Measurements from ENCODE around the gene KMT2E.

The KMT2E gene

GRCh38 chr7:105107458-105107857, 93.5 kb downstream of the KMT2E start:
- Histone ChIP-seq H3K9me3 (ENCODE audit: control insufficient read depth in 2 of 2, low read length in 2 of 2) (no peaks in the 10 kb centered on the region), H3K36me3 (ENCODE audit: control insufficient read depth in 2 of 2, insufficient read depth in 2 of 2, low read length in 2 of 2) (peaks cover 32 to 61% of the 10 kb centered on the region in 2 donors), H3K27ac (ENCODE audit: low read length) (no peak overlapping the region), H3K9ac (ENCODE audit: low read length in 2 of 2) (no peak overlapping the region), H3K4me3 (ENCODE audit: low read length in 2 of 2) (no peak overlapping the region), H3K4me1 (ENCODE audit: control insufficient read depth, insufficient read depth, low read length) (peaks cover 6% of the 10 kb centered on the region), H3K27me3 (ENCODE audit: control insufficient read depth in 1 of 2, insufficient read depth in 2 of 2, low read length in 2 of 2) (no peaks in the 10 kb centered on the region)

DNA sequence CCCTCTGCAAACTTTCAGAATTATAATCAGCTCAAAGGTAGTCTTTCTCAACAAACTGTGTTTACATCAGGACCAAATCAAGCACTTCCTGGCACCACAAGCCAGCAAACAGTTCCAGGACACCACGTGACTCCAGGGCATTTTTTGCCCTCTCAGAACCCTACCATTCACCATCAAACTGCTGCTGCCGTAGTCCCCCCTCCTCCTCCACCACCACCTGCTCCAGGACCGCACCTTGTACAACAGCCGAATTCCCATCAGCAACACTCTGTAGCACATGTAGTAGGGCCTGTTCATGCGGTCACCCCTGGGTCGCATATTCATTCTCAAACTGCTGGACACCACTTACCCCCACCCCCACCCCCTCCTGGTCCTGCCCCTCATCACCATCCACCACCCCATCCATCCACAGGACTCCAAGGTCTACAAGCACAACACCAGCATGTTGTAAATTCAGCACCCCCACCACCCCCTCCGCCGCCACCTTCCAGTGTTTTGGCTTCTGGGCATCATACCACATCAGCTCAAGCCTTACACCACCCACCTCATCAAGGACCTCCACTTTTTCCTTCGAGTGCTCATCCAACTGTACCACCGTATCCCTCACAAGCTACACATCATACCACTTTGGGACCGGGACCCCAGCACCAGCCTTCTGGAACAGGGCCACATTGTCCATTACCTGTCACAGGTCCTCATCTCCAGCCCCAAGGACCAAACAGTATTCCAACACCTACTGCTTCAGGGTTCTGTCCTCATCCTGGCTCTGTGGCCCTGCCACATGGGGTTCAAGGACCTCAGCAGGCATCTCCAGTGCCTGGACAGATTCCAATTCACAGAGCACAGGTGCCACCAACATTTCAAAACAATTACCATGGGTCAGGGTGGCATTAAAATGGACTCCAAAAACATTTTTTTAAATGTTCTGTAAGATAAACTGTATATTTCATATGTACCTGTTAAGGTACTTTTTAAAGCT, 98.7 kb downstream of the KMT2E start:
- Histone ChIP-seq H3K27ac (ENCODE audit: low read length) (no peak overlapping the region), H3K9ac (ENCODE audit: low read length in 2 of 2) (no peak overlapping the region), H3K27me3 (ENCODE audit: control insufficient read depth in 1 of 2, insufficient read depth in 2 of 2, low read length in 2 of 2) (no peaks in the 10 kb centered on the region), H3K36me3 (ENCODE audit: control insufficient read depth in 2 of 2, insufficient read depth in 2 of 2, low read length in 2 of 2) (peaks cover 28 to 60% of the 10 kb centered on the region in 2 donors), H3K4me3 (ENCODE audit: low read length in 2 of 2) (no peak overlapping the region), H3K4me1 (ENCODE audit: control insufficient read depth, insufficient read depth, low read length) (peaks cover 7% of the 10 kb centered on the region), H3K9me3 (ENCODE audit: control insufficient read depth in 2 of 2, low read length in 2 of 2) (no peaks in the 10 kb centered on the region)

DNA sequence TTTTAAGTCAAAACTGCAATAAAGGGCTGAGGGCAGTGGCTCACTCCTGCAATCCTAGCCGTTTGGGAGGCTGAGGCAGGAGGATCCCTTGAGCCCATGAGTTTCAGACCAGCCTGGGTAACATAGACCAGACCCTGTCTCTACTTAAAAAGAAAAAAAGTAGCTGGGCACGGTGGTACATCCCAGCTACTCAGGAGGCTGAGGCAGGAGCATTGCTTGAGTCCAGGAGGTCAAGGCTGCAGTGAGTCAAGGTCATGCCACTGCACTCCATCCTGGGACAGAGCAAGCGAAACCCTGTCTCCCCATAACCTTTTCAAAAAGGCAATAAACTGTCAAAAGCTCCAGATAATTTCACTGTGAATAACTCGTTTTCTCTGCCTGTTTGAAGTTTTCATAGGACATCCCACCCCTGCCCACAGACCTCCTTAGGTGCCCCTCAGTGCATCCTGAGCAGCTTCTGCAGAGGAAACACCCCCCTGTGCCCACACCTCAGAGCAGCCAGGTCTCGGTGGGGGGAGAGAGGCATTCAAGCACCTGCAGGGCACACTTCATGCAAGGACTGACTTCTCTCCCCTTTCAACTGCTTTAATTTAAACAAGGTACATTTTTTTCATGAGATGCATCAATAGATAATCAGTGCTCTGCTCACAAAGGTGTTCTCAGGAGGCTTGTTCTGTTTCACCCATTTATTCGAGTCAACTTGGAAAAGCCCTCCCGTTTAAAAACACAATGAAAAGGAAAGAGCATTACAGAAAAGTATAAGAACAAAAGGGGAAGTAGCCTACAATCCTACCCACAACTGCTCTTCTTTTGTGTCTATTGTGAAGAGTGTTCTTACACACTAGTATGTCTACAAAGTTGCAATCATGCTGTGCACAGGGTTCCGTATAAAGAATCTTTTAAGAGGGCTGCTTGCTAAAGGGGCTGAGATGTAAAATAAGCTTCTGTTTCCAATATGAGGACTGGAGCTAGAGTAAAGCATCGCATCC, 104.9 kb downstream of the KMT2E start:
- Histone ChIP-seq H3K27me3 (ENCODE audit: control insufficient read depth in 1 of 2, insufficient read depth in 2 of 2, low read length in 2 of 2) (no peaks in the 10 kb centered on the region), H3K27ac (ENCODE audit: low read length) (no peak overlapping the region), H3K9ac (ENCODE audit: low read length in 2 of 2) (no peak overlapping the region), H3K9me3 (ENCODE audit: control insufficient read depth in 2 of 2, low read length in 2 of 2) (no peaks in the 10 kb centered on the region), H3K4me1 (ENCODE audit: control insufficient read depth, insufficient read depth, low read length) (no peaks in the 10 kb centered on the region), H3K4me3 (ENCODE audit: low read length in 2 of 2) (no peak overlapping the region), H3K36me3 (ENCODE audit: control insufficient read depth in 2 of 2, insufficient read depth in 2 of 2, low read length in 2 of 2) (peaks cover 5 to 17% of the 10 kb centered on the region in 2 donors)

- Histone ChIP-seq H3K9ac (ENCODE audit: low read length in 2 of 2) (no peak overlapping the region), H3K27me3 (ENCODE audit: control insufficient read depth in 1 of 2, insufficient read depth in 2 of 2, low read length in 2 of 2) (no peaks in the 10 kb centered on the region), H3K4me1 (ENCODE audit: control insufficient read depth, insufficient read depth, low read length) (no peaks in the 10 kb centered on the region), H3K27ac (ENCODE audit: low read length) (no peak overlapping the region), H3K36me3 (ENCODE audit: control insufficient read depth in 2 of 2, insufficient read depth in 2 of 2, low read length in 2 of 2) (peaks cover 9 to 14% of the 10 kb centered on the region in 2 donors), H3K4me3 (ENCODE audit: low read length in 2 of 2) (no peak overlapping the region), H3K9me3 (ENCODE audit: control insufficient read depth in 2 of 2, low read length in 2 of 2) (no peaks in the 10 kb centered on the region)
Observed at GRCh38 chr7:105122619-105123018, 108.6 kb downstream of the KMT2E start.

DNA sequence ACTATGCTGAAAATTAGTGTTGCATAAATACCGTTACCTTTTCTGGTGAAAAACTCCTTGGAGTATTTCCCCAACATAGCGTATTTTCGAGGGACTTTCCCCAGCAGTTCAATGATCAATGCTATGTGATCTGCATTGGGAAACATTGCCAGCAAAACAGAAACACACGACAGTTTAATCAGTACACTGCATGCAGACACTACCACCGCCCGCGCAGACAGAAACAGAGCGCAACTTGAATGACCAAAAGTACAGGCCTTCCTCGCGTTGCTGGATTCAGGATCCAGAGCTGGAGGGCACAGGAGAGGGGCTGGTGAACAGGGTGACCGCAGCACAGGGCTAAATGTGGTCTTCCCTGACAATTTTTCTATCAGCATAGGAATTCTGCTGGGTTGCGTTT, 111.7 kb downstream of the KMT2E start:
- H3K9me3 ChIP-seq (ENCODE audit: control insufficient read depth in 2 of 2, low read length in 2 of 2): no peaks in the 10 kb centered on the region
- H3K4me1 ChIP-seq (ENCODE audit: control insufficient read depth, insufficient read depth, low read length): no peaks in the 10 kb centered on the region
- no peak overlapping the region for H3K9ac ChIP-seq (ENCODE audit: low read length in 2 of 2)
- H3K36me3 ChIP-seq (ENCODE audit: control insufficient read depth in 2 of 2, insufficient read depth in 2 of 2, low read length in 2 of 2): peaks cover 9 to 16% of the 10 kb centered on the region in 2 donors
- H3K4me3 ChIP-seq (ENCODE audit: low read length in 2 of 2): no peak overlapping the region
- H3K27ac ChIP-seq (ENCODE audit: low read length): no peak overlapping the region
- no peaks in the 10 kb centered on the region for H3K27me3 ChIP-seq (ENCODE audit: control insufficient read depth in 1 of 2, insufficient read depth in 2 of 2, low read length in 2 of 2)

- H3K27ac ChIP-seq (ENCODE audit: low read length): no peak overlapping the region
- H3K4me1 ChIP-seq (ENCODE audit: control insufficient read depth, insufficient read depth, low read length): no peaks in the 10 kb centered on the region
- no peaks in the 10 kb centered on the region for H3K27me3 ChIP-seq (ENCODE audit: control insufficient read depth in 1 of 2, insufficient read depth in 2 of 2, low read length in 2 of 2)
- H3K4me3 ChIP-seq (ENCODE audit: low read length in 2 of 2): no peak overlapping the region
- no peak overlapping the region for H3K9ac ChIP-seq (ENCODE audit: low read length in 2 of 2)
- no peaks in the 10 kb centered on the region for H3K9me3 ChIP-seq (ENCODE audit: control insufficient read depth in 2 of 2, low read length in 2 of 2)
- H3K36me3 ChIP-seq (ENCODE audit: control insufficient read depth in 2 of 2, insufficient read depth in 2 of 2, low read length in 2 of 2): peaks cover 9 to 16% of the 10 kb centered on the region in 2 donors
Observed at GRCh38 chr7:105126436-105126975, 112.5 kb downstream of the KMT2E start.

DNA sequence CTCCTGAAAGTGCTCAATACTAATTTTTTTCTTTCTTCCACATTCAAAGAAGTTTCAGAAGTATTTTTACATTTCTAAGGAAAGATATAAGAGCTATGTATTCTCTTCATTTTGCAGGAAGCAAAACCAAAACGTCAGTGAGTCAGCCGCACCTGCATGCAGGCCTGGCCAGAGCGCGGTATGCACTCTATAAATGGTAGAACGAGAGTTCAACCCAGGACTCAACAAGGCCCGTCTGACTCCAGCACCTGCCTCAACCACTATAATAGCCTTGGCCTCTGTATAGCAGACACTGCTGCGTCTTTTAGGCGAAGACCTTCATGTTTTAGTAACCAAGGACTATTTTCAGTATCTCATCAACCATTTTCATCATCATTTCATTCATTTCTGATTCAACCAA, 113.2 kb downstream of the KMT2E start:
- H3K27ac ChIP-seq (ENCODE audit: low read length): no peak overlapping the region
- no peak overlapping the region for H3K4me3 ChIP-seq (ENCODE audit: low read length in 2 of 2)
- H3K27me3 ChIP-seq (ENCODE audit: control insufficient read depth in 1 of 2, insufficient read depth in 2 of 2, low read length in 2 of 2): no peaks in the 10 kb centered on the region
- H3K9me3 ChIP-seq (ENCODE audit: control insufficient read depth in 2 of 2, low read length in 2 of 2): no peaks in the 10 kb centered on the region
- H3K4me1 ChIP-seq (ENCODE audit: control insufficient read depth, insufficient read depth, low read length): no peaks in the 10 kb centered on the region
- H3K9ac ChIP-seq (ENCODE audit: low read length in 2 of 2): no peak overlapping the region
- peaks cover 14 to 21% of the 10 kb centered on the region in 2 donors for H3K36me3 ChIP-seq (ENCODE audit: control insufficient read depth in 2 of 2, insufficient read depth in 2 of 2, low read length in 2 of 2)

DNA sequence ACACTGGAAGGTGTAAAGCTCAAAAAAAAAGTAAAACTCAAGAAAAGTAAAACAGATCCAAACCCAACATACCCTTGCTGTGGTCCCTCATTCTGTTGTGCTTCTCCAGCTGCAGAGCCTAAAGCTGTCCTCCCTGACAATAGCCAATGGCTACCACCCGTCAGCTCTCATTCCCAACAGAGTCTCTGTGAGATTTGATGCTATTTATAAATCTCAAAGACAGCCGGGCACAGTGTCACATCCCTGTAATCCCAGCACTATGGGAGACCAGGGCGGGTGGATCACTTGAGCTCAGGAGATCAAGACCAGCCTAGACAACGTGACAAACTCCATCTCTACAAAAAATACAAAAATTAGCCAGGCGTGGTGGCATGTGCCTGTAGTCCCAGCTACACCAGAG, 116.0 kb downstream of the KMT2E start:
- Histone ChIP-seq H3K4me3 (ENCODE audit: low read length in 2 of 2) (no peak overlapping the region), H3K36me3 (ENCODE audit: control insufficient read depth in 2 of 2, insufficient read depth in 2 of 2, low read length in 2 of 2) (peaks cover 22 to 26% of the 10 kb centered on the region in 2 donors), H3K27me3 (ENCODE audit: control insufficient read depth in 1 of 2, insufficient read depth in 2 of 2, low read length in 2 of 2) (no peaks in the 10 kb centered on the region), H3K9ac (ENCODE audit: low read length in 2 of 2) (no peak overlapping the region), H3K4me1 (ENCODE audit: control insufficient read depth, insufficient read depth, low read length) (no peaks in the 10 kb centered on the region), H3K27ac (ENCODE audit: low read length) (no peak overlapping the region), H3K9me3 (ENCODE audit: control insufficient read depth in 2 of 2, low read length in 2 of 2) (no peaks in the 10 kb centered on the region)

- no peaks in the 10 kb centered on the region for H3K27me3 ChIP-seq (ENCODE audit: control insufficient read depth in 1 of 2, insufficient read depth in 2 of 2, low read length in 2 of 2)
- no peak overlapping the region for H3K9ac ChIP-seq (ENCODE audit: low read length in 2 of 2)
- no peak overlapping the region for H3K4me3 ChIP-seq (ENCODE audit: low read length in 2 of 2)
- H3K36me3 ChIP-seq (ENCODE audit: control insufficient read depth in 2 of 2, insufficient read depth in 2 of 2, low read length in 2 of 2): peaks cover 21 to 22% of the 10 kb centered on the region in 2 donors
- no peaks in the 10 kb centered on the region for H3K4me1 ChIP-seq (ENCODE audit: control insufficient read depth, insufficient read depth, low read length)
- no peaks in the 10 kb centered on the region for H3K9me3 ChIP-seq (ENCODE audit: control insufficient read depth in 2 of 2, low read length in 2 of 2)
- H3K27ac ChIP-seq (ENCODE audit: low read length): no peak overlapping the region
Observed at GRCh38 chr7:105130580-105130979, 116.6 kb downstream of the KMT2E start.

GRCh38 chr7:105131033-105131656, 117.1 kb downstream of the KMT2E start:
- no peak overlapping the region for H3K27ac ChIP-seq (ENCODE audit: low read length)
- no peak overlapping the region for H3K9ac ChIP-seq (ENCODE audit: low read length in 2 of 2)
- peaks cover 16% of the 10 kb centered on the region in 2 donors for H3K36me3 ChIP-seq (ENCODE audit: control insufficient read depth in 2 of 2, insufficient read depth in 2 of 2, low read length in 2 of 2)

More at GRCh38 chr7:105131033-105131656, 117.1 kb downstream of the KMT2E start:
- Histone ChIP-seq H3K4me3 (ENCODE audit: low read length in 2 of 2) (no peak overlapping the region), H3K9me3 (ENCODE audit: control insufficient read depth in 2 of 2, low read length in 2 of 2) (no peaks in the 10 kb centered on the region), H3K27me3 (ENCODE audit: control insufficient read depth in 1 of 2, insufficient read depth in 2 of 2, low read length in 2 of 2) (no peaks in the 10 kb centered on the region), H3K4me1 (ENCODE audit: control insufficient read depth, insufficient read depth, low read length) (no peaks in the 10 kb centered on the region)

Measured in stomach smooth muscle (tissue), 2 donors.